GM13977 (cell line): ENCODE measurements around the gene NUP50.

Source experiments
- DNase-seq: peaks from one replicate; pipeline ENCODE4 v3.0.0; 2012; ENCODE audit warnings: low spot score
- in situ Hi-C: fragments of 300-500 bp; cut with MboI; formaldehyde crosslinking; loops from one replicate; pipeline ENCODE4 v1.12.0; 2022; ENCODE audit warnings: low sequenced_read_pairs, low pct_unique_long_range_greater_than_20kb, mixed read lengths, inconsistent platforms; ENCODE audit not compliant: unreplicated experiment
- TF ChIP-seq, protein P1 (sequence below): IDR thresholded peaks from 2 replicates; pipeline ENCODE4 v1.5.1; 2012; ENCODE audit warnings: mild to moderate bottlenecking, control low read depth; ENCODE audit not compliant: insufficient read depth; ENCODE audit errors: extremely low read depth, missing control alignments

Gene NUP50

GRCh38 chr22:45211435-45211834, 47.7 kb downstream of the NUP50 start:
- TF ChIP-seq, protein P1, sequence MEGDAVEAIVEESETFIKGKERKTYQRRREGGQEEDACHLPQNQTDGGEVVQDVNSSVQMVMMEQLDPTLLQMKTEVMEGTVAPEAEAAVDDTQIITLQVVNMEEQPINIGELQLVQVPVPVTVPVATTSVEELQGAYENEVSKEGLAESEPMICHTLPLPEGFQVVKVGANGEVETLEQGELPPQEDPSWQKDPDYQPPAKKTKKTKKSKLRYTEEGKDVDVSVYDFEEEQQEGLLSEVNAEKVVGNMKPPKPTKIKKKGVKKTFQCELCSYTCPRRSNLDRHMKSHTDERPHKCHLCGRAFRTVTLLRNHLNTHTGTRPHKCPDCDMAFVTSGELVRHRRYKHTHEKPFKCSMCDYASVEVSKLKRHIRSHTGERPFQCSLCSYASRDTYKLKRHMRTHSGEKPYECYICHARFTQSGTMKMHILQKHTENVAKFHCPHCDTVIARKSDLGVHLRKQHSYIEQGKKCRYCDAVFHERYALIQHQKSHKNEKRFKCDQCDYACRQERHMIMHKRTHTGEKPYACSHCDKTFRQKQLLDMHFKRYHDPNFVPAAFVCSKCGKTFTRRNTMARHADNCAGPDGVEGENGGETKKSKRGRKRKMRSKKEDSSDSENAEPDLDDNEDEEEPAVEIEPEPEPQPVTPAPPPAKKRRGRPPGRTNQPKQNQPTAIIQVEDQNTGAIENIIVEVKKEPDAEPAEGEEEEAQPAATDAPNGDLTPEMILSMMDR, result no peak
- in situ Hi-C loops, result no loop called here
- DNase-seq, result no peak

- in situ Hi-C loops, result no loop called here
- TF ChIP-seq, protein P1, result no peak
- no peak for DNase-seq
Measured at GRCh38 chr22:45211848-45212247, 48.1 kb downstream of the NUP50 start.

DNA sequence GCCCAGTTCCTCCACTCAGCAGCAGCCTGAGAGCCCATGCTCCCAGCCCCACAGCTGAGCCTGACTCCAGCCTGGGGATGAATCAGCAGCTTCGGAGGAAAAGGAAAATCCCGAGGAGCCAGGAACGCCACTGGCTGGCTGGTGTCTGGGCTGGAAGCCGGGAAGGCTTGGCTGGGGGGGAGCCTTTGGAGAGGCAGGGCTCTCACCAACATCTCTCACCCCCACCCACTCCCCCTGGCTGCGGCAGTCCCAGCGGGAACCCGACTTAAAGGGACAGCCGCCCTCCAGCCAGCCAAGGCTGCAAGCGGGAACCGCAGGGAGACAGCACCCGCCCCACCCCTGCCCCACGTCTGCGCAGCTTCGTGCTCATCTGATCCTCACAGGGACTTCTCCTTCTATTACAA, 48.6 kb downstream of the NUP50 start:
- in situ Hi-C loops, result no loop called here
- TF ChIP-seq, protein P1, result no peak
- DNase-seq, result no peak

GRCh38 chr22:45212992-45213751, 49.4 kb downstream of the NUP50 start:
- in situ Hi-C loops, result no loop called here
- DNase-seq, result no peak
- TF ChIP-seq, protein P1, result no peak

DNA sequence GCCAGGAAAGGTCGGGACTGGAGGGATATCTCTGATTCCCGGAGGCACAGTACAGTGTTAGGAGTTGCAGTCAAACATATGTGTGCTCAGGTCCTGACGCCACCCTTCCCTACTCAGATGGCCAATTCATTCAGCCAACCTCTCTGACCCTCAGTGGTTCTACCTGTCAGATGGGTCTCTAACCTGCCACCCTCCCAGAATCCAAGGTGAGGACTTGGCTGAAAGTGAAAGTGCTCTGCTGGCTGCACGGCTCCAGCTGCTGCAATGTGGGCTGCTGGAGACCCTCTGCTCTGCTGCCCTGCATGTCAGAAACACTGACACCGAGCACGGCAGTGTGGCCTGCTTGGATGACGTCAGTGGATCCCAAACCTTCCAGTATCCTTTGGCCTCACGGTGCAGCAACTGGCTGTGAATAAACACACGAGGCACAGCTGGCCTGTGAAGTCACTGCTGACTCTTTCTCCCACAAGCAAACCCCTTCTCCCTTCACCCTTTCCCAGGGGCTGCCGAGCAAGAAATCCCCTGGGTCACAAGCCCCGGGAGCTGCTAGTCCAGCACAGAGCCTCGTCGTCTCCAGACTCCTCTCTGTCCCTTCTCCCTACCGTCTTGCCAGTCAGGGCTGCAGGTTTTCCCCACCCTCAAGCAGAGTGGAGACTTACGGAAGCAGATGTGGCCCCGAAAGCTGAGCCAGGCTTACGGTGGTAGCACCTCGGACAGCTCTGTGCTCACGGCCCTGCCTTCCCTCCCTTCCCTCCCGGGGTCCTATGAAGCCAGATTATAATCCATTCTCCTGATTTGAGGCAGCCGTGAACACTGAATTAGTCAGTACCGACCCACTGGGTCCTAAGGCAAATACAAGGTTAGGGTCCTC, 52.6 kb downstream of the NUP50 start:
- in situ Hi-C loops, result no loop called here
- DNase-seq, result no peak
- TF ChIP-seq, protein P1, result no peak

GRCh38 chr22:45217345-45217744, 53.6 kb downstream of the NUP50 start:
- DNase-seq, result no peak
- in situ Hi-C loops, result no loop called here
- TF ChIP-seq, protein P1, result no peak
